ENCODE data around the gene NID1.

Gene NID1

DNA sequence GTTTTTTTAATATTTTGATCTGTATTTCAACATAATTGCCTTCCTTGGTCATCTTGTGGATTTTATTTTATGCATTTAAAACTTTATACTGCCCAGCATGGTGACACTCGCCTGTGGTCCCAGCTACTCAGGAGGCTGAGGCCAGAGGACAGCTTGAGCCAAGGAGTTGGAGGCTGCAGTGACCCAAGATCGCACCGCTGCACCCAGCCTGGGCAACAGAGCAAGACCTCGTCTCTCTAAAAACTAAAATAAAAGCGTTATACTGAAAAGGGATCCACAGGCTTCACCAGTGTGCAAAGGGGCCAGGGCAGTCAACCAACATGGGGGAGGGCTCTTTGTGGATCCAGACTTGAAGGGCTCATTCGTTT is 1.4 kb downstream of the NID1 start:
- DNase-seq, result no peak

GRCh38 chr1:236060286-236060685 is 4.6 kb downstream of the NID1 start:
- DNase-seq, result no peak

DNA sequence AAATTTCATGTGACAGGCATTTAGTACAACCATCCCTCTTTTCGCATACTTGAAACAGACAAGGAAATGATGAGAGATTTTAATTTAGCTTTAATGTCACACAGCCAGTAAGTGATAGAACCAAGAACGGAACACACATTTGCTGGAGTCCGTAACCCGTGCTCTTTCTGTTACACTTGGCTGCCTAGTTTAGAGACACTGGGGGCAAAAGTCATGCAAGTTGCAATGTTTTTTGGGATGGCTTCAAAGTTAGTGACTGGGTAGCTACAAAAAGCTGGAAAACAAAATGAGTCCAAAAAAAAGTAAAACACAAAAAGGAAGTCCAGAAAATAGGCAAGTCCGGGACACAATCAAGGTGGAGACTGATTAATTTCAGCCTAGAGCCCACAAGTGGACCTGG is 5.9 kb downstream of the NID1 start:
- no peak for DNase-seq

GRCh38 chr1:236058141-236058934 is 6.6 kb downstream of the NID1 start:
- no peak for DNase-seq

- no peak for DNase-seq
Observed at GRCh38 chr1:236057546-236057945, 7.3 kb downstream of the NID1 start.

DNA sequence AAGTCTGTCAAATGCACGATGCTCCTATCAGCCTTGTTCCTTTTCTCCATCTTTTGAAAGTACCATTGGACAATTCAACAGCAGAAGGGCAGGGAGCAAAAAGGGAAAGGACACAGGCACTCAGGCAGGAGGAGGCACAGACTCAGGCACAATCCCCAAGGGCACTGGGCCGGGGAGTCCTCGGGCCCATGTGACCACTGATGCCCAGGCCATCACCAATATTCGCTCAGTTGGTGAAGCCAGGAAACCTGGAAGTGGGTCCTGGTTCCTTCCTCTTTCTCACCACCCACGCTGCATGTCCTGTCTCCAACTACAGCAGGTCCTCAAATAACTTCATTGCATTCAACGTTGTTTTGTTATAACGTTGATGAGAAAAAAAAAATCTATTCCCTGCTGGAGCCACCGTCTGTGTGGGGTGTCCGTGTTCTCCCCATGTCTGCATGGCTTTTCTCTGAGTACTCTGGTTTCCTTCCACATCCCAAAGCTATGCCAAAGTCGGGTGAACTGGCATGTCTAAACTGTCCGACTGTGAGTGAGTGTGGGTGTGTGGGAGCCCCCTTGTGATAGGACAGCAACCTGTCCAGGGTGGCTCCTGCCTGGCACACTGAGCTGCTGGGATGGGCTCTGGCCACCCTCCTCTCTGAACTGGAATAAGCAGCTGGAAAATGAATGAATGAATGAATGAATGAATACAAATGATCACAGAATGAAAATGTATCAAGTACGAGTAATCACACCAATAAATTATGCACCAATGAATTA is 12.5 kb downstream of the NID1 start:
- no peak for DNase-seq

DNA sequence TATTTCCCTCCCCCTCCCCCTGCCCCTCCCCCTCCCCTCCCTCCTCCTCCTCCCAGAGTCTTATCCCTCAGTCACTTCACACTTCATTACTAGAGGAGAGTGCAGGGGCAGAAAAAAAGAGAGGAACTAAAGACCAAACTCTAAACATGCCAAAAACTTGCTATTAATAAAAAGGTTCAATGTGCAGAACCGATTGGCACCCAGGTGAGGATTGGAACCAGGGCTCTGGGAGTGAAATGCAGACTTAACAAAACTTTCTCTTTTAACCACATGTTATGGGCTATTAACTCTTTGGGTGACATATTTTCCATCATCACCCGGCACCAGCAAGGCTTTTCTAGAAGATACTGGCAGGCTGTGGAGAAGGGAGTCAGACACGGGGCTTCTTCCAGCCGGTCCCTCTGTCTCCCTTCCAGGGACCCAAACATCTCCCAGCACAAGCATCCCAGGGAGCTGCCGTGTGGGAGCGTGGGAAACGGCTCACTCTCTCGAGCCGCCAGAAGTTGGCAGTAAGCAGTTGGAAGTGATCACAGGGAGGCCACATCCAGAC is 13.6 kb downstream of the NID1 start:
- DNase-seq, result no peak

DNA sequence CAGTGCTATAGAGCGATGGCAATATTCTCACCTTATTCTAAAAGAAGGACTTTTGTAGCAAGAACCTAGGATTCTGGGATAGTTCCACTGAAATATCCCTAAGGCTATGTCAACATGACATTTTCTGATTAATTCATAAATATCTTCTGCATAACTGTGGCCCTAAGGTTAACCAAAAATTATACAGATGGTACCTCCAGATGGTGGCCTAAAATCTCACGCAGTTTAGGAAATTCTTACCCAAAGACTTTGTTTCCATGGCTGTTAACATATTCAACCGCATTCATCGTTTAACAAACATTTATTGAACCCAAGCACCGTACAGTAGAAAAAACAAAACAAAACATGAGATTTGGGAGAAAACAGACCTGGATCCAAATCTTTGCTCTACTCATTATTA is 19.1 kb downstream of the NID1 start:
- DNase-seq, result no peak

DNA sequence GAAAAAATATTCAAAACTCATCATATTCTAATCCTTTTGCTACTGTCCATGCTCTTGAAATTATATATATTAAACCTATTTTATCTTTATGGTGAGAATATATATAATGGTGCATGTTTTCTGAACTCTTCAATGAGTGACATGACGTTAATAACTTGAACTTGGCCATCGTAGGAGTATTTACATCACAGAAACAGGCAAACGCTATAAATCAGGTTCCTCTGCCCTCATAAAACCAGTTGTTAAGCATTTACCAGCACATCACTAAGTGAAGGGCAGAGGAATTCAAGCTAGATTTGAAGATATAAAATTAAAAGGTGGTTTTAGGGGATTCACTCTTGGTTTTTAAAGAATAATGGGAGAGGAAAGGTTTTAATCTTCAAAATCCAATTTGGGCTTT is 20.5 kb downstream of the NID1 start:
- DNase-seq, result no peak

- DNase-seq, result no peak
Observed at GRCh38 chr1:236041631-236042618, 23.0 kb downstream of the NID1 start.

DNA sequence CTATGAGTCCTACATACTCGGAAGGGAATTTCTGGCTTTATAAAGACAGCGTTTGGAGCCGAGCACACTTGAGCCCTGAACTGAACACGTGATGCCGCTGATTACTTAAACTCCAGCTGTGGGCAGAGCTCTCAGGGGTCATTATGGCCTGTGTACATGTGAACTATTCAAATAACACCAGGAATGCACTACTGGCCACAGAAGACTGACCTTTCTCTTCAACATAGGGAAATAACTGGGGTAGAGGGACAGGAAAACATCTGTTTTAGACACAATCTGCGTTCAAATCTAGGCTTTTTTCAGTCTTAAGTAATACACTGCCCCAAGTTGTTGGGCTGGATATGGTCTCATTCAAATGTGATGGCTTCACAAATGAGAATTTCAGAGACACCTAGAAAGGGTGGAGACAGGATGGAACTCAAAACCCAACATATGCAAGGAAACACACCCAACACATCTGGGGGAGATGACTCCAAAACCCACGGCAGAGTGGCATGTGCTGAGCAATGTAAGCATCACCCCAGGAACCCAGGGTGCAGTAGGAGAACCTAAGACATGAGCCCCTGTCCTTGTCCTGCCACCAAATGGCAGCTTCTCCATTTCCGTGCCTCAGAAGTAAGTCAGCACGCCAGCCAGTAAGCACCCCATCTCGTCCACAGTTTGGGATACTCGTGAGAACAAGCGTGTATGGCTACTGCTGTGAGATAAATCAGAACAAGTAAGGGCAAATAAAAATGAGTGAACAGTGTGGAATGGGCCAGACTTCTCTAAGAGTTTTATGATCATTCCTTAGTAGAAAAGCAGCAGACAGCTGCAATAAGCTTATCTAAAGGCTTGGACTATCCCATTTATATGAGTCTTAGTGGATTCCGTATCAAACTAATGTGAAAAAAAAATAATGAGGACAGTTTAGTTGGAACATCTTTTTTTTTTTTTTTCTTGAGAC is 24.9 kb downstream of the NID1 start:
- no peak for DNase-seq

- DNase-seq, result no peak
Observed at GRCh38 chr1:236038034-236038433, 26.9 kb downstream of the NID1 start.

DNA sequence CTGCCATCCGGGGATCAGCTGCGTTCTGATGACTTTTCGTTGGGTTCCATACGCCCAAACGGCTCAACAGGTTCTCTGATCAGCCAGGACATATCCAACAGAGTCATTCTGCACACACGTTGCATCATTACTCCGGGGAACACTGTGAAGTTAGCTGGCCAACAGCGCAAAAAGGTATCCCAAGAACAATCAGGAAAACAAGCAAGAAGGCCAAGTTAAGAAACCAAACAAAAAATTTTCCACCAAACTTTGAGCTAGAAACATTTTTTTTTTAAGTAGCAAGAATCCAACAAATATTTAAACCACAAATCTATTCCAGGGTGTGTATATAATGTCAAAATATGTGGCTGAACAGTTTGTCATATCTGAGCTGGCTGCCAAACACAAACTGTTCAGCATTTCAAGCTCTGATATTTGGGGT is 29.2 kb downstream of the NID1 start:
- no peak for DNase-seq

DNA sequence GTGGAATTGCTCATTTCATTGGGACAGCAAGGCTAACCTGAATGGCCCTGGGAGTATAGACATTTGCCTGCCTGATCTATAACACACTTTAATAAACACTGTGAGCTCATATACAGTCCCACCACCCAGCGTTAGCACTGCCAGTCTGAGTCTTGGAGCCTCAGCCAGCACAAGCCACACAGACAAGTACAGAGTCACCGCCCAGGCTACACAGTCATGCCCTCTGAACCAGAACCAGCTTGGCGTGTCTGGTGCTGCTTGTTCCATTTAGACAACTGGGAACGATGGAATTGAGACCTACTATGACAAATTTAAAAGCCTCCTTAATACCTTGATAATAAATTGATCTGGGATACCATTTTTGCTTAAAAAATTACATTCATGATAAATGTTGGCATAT is 31.6 kb downstream of the NID1 start:
- no peak for DNase-seq

- DNase-seq, result no peak
Observed at GRCh38 chr1:236030534-236030933, 34.4 kb downstream of the NID1 start.

- no peak for DNase-seq
Observed at GRCh38 chr1:236029428-236029940, 35.4 kb downstream of the NID1 start.

DNA sequence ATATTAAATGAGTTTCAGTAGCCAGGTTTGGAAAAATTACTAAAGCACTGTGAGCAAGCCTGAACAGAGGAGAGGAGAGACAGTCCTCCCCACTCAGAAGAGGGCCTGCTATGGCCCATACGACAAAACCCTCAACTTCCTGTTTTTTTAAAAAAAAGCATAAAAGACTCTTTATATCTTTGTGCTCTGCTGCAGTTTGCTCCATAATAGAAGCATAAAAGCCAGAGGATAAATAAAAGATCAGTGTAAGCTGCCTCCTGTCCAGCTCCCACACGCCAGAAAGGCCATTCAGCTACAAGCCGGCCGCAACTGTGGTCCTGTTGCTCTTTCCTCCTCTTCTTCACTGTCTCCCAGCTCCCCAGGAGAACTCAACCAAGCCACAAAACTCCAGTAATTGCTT is 37.8 kb downstream of the NID1 start:
- DNase-seq, result no peak

DNA sequence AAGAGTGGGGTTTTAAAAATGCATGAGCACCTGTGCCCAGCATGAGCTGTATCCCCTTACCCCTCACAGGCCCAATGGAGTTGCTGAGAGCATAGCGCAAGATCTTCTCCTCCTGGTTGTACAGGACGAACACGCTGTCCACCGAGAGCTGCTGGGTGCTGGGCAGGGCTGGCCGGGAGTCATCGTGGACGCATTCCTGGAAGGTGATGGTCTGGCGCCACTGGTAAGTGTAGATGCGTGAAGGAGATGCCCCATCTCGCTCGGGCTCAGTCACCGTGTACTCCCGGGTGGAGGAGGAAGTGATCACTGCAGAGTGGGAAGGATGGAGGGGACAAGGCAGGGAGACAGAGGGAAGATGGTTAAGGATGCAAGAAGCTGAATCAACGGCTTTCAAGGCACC is 39.1 kb downstream of the NID1 start:
- DNase-seq, result no peak

DNA sequence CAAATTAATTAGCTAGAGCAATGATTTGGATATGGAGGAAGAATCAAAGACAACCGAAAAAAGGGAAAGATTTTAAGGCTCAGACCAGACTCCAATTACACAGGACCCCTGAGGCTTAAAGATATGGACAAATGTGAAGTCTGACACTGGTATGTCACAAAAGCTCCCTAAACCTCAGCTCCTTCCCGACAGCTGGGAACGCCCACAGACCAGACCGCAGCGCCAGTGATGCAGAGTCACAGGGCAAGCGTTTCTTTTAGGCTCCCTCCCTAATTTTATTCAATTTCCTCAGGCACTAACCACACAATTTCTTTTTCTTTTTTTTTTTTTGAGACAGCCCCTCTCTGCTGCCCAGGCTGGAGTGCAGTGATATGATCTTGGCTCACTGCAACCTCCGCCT is 40.2 kb downstream of the NID1 start:
- no peak for DNase-seq

- no peak for DNase-seq
Observed at GRCh38 chr1:236023926-236024565, 40.8 kb downstream of the NID1 start.

Measured in activated CD4-positive, alpha-beta T cell treated with anti-CD3 and anti-CD28 coated beads, Interleukin-2, amount 50 U/mL, for 16 hours (primary cell).